ENCODE results near the gene SEPTIN5. TPM values are rescaled to one million over a fixed set of nuclear protein-coding genes. Genes with fewer than 3 reads are reported as not detected.

SEPTIN5 gene
- total RNA-seq, 1 donor from 2014 or later: 20.5 TPM

DNA sequence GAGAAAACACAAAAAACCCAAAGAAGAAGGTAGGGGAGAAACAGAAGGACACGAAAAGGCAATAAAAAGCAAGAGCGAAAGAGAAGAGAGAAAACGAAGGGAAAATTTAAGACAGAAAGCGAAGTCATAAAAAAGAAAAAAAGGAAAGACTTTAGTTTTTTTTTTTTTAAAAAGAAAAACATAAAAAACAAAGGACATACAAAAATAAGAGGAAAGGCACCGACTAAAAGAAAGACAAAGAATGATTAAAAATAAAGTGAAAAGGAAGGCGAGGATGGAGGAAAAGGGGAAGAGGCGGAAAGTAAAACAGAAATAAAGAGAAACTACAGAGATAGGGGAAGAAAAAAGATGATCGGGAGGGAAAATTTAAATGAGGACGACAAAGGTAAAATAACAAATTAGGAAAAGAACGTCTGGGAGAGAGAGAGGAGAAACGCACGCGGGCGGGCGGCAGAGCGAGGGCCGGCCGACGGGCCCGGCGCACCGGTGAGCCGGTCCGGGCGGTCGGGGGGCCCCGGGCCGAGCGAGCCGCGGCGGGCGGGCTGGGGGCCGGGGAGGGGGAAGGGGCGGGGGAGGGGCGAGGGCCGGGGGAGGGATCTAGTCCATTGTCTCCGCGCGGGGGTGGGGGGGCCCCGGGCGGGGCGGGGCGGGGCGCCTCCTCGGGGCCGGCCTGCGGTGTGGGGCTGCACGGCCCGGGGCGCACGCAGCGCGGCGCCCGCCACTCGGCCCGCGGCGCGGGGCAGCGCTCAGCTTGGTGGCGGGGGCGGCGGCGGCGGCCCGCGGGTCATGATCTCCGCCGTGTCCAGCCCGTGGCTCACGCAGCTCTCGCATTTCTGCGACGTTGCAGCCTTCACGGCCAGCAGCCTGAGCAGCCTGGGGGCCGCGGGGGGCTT, 46.0 kb downstream of the SEPTIN5 start, which contains the start of gene TBX1:
Gene TBX1, plus strand, starts transcription at position 721 of the 893 bp plus-strand sequence. Its CDS starts 66 bp downstream, at position 787.
- no peak for DNase-seq (ENCODE audit: low spot score)

DNA sequence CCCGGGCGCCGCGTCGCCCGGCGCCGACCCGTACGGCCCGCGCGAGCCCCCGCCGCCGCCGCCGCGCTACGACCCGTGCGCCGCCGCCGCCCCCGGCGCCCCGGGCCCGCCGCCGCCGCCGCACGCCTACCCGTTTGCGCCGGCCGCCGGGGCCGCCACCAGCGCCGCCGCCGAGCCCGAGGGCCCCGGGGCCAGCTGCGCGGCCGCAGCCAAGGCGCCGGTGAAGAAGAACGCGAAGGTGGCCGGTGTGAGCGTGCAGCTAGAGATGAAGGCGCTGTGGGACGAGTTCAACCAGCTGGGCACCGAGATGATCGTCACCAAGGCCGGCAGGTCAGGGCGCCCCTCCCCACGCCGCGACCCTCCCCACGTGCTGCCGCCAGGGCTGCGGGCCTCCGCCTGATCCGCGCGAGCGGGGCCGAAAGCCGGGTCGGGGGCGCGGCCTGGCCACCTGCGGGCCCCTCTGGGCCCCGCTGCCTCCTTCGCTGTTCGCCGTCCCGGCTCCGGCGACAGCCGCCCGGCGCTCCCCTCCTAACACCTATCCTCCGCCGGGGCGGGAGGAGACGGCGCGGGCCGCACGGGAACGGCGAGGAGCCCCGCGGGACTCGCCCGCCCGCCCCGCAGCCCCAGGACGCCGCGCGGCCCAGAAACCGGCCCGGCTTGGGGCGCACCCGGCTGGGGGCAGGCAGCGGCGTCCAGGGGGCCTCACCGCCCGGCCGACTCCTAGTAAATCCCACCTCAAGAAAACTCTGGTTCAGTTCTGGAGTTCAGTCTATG, 46.8 kb downstream of the SEPTIN5 start:
- DNase-seq (ENCODE audit: low spot score): no peak

DNA sequence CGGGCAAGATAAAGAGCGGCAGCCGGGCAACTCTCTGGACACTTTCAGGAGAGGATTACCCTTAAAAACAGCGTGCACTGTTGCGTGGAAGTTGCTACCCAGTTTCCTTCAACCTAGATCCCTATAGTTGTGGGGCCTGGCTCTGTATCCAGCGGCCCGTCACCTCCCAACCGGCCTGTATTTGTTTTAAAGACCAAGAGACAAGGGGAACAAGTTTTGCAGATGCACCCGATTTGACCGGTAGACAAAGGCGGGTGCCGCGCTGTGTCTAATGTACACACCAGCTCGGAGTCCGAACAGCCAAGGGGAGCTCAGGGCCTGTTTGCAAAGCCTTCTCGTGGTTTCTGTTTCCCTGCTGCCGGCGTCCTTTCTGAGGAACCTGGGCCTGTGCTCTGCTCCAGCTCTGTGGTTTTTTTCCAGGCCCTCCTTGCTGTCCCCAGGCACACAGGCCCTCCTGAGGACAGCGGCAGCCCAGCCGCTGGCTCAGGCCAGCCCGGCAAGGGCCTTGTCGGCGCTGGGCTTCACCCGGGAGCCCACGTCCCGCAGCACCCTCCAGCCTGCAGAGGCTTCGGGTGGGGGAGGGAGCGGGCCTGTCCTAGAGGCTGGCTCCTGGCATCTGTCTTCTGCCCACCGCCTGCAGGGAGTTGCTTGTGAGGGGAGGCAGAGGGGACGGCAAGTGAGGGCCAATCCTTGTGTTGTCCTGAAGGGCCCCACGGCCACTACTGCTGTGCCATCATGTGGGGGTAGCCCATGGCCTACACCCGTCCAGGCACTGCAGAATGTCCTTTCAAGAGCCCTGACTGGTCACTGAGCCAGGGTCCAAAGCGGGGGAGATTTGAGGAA, 47.6 kb downstream of the SEPTIN5 start:
- no peak for DNase-seq (ENCODE audit: low spot score)

DNA sequence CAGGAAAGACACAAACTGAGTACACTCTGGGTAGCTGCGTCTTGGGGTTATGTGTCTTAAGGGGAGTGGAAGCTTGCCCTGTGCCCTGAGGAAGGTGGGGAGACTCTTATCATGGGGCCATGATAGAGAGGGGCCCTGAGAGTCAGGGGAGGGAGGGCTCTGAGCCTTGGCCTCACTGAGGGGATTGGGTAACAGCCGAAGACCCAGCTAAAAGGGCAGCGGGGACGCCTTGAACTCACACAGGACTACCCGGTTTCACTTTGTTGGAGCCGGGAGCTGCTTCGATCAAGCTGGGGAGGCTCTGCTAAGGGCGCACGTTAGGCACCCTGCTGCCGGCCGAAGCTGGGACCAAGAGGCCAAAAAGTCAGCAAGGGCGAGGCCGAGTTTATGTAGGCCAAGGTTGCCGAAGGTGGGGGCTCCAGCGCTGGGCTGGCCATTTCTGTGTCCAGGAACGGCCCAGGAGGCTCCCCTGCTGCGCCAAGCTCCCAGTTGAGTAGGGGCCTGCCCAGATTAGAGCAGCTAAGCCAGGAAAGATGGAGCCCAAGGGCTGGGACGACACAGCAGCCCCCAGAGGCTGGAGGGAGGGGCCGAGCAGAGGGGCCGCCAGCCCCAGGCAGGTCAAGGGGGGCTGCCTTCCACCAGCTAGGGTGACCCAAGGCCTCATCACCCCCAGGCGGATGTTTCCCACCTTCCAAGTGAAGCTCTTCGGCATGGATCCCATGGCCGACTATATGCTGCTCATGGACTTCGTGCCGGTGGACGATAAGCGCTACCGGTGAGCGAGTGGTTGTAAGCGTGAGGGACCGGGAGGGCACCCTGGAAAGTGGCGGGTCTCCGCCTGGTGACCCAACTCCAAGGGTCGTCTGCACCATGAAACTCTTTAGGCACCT, 48.5 kb downstream of the SEPTIN5 start:
- no peak for DNase-seq (ENCODE audit: low spot score)

DNA sequence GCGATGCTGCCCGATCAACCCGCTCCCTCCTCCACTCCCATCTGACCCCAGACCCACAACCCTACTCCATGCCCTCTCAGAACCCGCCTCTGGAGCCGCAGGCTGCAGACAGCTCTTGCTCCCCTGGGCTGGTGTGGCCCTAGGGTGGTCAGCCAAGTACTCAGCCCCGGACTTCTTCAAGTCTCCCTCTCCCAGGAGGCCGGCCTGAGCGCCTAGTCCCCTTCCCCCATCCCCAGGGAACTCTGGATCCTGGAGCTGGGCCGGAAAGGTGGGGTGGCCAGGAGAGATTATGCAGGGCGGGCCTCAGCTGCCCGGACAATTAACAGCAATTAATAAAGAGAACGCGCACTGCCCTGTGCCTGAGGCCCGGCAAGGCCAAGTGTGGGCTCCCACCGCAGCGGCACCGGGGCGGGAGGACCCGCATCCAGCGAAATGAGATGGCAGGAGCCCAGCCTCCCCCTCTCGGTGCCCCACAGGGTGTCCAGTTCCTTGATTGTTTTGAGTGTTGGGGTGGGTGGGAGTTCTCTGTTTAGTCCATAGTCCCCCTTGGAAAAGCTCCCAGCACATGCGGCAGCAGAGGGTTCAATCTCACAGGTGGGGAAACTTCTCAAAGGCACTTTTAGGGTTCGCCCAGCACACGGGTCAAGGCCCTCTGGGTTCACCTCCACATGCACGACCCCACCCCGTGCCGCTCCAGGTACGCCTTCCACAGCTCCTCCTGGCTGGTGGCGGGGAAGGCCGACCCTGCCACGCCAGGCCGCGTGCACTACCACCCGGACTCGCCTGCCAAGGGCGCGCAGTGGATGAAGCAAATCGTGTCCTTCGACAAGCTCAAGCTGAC, 49.4 kb downstream of the SEPTIN5 start:
- no peak for DNase-seq (ENCODE audit: low spot score)

DNA sequence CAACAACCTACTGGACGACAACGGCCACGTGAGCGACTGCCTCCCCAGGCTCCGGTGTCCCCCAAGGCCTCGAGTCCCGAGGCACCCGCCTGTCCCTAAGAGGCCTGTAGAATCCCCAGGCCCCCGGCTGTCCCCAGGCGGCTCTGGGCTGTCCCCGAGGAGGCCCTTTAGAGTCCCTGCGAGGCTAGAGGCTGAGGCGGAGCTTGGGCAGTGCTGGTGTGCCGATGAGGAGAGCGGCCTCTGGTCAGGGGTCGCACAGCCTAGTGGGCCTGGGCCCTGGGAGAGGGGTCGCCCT, 49.9 kb downstream of the SEPTIN5 start:
- DNase-seq (ENCODE audit: low spot score): no peak

DNA sequence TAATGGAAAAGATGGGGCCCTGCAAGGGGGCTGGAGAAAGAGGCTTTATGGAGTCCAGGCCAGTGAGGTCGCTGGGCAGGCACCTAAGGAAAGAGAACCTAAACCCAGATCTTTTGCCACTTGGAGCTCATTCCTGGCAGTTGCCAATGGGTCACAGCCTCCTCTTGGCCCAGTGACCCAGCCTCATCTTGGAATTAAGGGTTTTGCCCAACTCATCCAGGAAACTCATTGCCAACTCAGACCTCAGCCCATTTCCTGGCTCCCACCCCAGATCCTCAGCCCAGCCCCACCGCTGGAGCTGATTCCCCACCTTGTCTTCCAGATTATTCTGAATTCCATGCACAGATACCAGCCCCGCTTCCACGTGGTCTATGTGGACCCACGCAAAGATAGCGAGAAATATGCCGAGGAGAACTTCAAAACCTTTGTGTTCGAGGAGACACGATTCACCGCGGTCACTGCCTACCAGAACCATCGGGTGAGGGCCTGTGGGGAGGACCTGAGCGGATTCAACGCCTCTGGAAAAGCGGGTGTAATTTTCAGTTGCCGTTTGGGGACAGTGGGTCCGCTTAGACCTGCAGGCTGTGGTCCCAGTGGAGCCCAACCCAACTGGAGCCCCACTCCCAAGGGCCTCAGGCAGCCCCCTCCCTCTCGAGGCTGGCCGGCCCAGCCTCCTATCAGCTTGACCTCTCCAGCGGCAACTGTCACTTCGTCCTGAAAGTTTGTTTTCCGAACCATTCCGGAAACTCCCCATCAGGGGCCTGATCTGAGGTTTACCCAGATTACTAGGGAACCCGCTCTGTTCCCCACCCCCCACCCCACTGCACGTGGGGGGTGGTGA, 50.6 kb downstream of the SEPTIN5 start:
- no peak for DNase-seq (ENCODE audit: low spot score)

DNA sequence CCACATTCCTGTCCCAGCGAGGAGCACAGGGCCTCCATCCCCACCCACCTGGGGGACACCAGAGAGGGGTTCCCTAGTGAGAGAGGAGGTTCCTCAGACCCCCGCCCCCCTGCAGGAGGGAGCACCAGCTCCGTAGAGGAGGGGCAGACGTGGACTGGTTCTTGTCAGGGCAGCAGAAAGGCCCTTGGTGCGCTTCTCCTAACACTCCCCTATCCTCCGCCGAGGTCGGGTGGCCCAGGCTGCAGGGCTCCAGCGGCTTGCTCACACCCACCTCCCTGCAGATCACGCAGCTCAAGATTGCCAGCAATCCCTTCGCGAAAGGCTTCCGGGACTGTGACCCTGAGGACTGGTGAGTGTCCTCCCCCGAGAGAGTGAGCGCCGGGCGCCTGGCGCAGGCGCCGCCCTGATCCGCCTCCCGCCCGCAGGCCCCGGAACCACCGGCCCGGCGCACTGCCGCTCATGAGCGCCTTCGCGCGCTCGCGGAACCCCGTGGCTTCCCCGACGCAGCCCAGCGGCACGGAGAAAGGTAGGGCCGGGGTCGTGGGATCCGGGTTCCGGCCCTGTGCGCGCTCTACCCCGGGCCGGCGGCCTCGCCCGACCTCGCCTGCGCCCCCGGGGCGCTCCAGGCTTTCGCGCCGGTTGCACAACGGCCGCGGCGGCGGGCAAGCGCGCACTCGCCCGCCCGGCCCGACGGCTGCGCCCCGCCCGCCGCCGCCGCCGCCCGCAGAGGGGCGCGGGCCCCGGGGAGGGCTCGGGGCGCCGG, 51.4 kb downstream of the SEPTIN5 start:
- no peak for DNase-seq (ENCODE audit: low spot score)

DNA sequence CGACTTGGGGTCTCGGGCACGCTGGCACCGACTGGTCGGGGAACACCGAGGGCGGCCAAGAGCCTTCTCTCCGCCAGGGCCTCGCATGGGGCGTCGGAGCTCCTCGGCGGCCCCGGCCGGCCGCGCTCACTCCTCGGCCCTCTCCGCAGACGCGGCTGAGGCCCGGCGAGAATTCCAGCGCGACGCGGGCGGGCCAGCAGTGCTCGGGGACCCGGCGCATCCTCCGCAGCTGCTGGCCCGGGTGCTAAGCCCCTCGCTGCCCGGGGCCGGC, 51.9 kb downstream of the SEPTIN5 start:
- DNase-seq (ENCODE audit: low spot score): no peak

DNA sequence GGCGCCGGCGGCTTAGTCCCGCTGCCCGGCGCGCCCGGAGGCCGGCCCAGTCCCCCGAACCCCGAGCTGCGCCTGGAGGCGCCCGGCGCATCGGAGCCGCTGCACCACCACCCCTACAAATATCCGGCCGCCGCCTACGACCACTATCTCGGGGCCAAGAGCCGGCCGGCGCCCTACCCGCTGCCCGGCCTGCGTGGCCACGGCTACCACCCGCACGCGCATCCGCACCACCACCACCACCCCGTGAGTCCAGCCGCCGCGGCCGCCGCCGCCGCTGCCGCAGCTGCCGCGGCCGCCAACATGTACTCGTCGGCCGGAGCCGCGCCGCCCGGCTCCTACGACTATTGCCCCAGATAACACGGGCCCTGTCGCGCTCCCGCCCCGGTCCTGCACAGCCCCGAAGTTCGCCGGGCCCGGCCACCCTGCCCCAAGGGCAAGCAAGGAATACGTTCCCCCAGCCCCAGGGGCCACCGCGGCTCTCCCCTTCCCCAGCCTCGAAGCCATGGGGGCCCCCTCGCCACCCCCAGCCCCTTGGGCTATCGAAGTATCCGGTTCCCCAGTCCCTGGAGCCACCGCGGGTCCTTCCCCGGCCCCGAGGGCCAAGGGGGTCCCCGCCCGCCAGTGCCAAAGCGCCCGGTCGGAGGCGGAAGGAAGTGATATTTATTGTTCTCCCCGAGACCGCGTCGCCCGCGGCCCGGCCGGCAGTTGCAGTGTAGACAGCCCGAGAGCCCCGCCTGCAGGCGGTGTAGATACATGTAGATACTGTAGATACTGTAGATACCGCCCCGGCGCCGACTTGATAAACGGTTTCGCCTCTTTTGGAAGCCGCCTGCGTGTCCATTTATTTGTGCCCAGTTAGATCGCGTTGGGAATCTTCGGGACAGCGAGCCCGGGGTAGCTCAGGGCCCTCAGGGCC, 52.5 kb downstream of the SEPTIN5 start:
- DNase-seq (ENCODE audit: low spot score): peak; percentile 39

DNA sequence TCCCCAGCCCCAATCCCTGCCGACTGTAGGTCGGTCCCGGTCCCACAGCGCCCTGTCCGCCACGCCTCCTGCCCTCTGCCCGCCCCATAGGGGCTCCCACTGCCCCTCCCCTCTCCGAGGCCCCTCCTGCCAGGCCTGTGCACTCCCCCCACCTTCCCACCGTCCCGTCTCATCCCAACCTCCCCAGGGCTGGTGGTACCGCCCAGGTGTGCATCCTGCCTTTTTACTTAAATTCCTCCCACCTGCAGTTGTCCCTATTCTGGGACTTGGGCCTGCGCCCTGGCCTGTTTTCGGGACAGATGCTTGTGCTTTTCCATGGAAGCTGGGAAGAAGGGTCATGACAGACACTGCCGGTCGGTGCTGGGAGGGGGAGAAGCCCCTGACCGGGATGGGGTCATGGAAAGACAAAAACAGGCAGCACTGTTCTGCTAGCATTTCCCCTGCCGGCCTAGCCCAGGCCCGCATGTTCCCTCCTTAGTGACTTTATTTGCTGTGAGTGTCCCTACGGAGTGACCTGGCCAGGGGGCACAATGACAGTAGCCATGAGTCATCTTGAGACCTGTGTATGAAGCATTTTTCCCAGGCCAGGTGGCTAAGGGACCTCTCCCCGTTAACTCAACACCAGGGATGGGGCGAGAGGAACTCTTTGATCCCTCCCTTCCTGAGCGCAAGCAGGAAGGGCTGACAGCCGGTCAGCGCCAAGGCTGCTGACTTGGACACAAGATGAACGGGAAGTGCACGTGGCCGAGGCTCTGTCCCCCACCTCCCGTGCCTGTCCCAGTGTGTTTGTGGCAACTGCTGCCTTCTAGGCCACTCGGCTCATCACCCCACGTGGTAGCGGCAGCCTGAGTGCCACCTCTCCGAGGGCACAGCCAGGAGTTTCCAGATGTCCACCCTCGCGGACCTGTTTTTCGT, 53.4 kb downstream of the SEPTIN5 start:
- peak; percentile 21 for DNase-seq (ENCODE audit: low spot score)

DNA sequence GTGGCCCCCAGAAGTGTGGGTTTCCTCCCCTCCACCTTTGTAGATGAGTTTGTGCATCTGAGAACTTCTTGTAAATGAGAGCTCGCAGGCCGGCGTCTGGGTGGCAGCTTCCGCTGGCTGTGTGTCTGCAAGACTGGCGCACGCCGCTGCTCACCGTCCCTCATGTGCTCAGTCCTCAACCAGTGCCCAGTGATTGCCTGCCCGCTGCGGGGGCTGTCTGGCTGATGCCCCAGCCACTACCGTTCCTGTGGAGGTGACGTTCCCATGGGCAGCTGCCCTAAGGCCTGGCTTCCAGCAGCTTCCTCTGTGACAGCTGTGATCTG, 55.1 kb downstream of the SEPTIN5 start:
- no peak for DNase-seq (ENCODE audit: low spot score)

DNA sequence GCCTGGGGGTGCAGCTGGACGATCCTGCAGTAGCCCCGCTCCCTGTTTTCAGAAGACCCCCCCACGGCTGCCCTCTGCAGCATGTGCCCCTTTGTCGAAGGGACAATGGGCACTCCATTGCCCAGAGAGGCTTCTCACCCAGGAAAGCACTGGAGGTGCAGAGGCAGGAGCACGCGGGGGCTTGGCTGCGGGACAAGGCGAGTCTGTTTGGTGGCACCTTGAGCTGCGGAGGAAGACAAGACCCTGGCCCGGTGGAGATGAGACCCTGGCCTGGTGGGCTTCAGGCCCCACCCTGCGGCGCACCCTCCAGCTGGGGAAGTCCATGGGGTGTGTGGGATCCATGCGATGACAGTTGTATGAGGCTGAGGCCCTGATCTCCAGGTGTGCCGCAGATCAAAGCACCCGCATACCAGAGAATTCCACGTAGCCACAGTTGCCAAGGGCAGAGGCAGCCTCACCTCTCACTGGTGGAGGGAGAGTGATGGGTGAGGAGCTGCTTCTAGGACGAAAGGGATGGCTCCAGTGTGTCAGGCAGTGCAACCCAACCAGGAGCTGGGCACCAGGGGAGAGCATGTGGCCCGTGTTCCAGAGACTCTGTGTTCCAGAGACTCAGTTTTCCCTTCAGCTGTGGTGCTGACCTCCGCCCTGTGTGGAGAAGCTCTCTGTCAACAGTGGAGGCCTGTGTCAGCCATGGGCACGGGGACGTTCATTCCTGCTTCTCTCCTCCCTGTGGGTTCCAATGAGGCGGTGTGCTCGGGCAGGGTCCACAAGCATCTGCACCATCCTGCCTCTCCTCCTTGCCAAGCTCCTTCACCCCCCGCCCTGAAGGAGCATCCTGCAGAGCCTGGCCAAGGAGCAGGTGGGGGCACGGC, 56.3 kb downstream of the SEPTIN5 start:
- no peak for DNase-seq (ENCODE audit: low spot score)

DNA sequence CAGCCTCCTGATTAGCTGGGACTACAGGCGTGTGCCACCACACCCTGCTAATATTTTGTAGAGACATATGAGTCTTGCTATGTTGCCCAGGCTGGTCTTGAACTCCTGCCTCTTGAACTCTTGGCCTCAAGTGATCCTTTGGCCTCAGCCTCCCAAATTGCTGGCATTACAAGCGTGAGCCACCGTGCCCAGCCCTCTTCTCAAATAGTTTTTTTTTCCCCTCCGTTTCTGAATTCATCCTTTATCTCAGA, 58.0 kb downstream of the SEPTIN5 start:
- DNase-seq (ENCODE audit: low spot score): no peak
